Measurements from ENCODE around the gene ZNF491. TPM values are rescaled to one million over a fixed set of nuclear protein-coding genes. Genes with fewer than 3 reads are reported as not detected.

Gene ZNF491
- 2.8 and 5.7 TPM in 2 replicates for total RNA-seq (ENCODE audit: low replicate concordance)

GRCh38 chr19:11798391-11799330, at the start of gene ZNF491:
ZNF491 (plus strand) TSS chr19:11798523; CDS start chr19:11805954, 7,431 bp downstream.

GRCh38 chr19:11766597-11767591, 31.4 kb upstream of the ZNF491 start, which contains the start of gene ZNF441:
ZNF441 (plus strand) TSS chr19:11767000; CDS start chr19:11767194, 194 bp downstream.

GRCh38 chr19:11814029-11814699, 15.8 kb downstream of the ZNF491 start, which contains the start of gene ZNF440:
ZNF440 (plus strand) TSS chr19:11814273; CDS start chr19:11814448, 175 bp downstream.

GRCh38 chr19:11848594-11849469, 50.5 kb downstream of the ZNF491 start, which contains the start of gene ZNF439:
ZNF439 (plus strand) TSS chr19:11848726; CDS start chr19:11848868, 142 bp downstream.

Other genes starting within 250 kb of the ZNF491 start
- gene ELOF1, start 239.3 kb upstream of the ZNF491 start, total RNA-seq (ENCODE audit: low replicate concordance) = 19.7 and 35.6 TPM in 2 replicates
- 0.08 and 8.5 TPM in 2 replicates for gene ACP5, start 220.9 kb upstream of the ZNF491 start, total RNA-seq (ENCODE audit: low replicate concordance)
- gene ZNF627, start 201.0 kb upstream of the ZNF491 start, total RNA-seq (ENCODE audit: low replicate concordance) = 10.3 and 19.8 TPM in 2 replicates
- gene ZNF823, start 59.6 kb upstream of the ZNF491 start, total RNA-seq (ENCODE audit: low replicate concordance) = 5.0 and 5.1 TPM in 2 replicates
- gene ZNF441, start 31.5 kb upstream of the ZNF491 start, total RNA-seq (ENCODE audit: low replicate concordance) = 7.3 and 12.0 TPM in 2 replicates
- 7.4 and 9.2 TPM in 2 replicates for gene ZNF440, start 15.8 kb downstream of the ZNF491 start, total RNA-seq (ENCODE audit: low replicate concordance)
- 4.8 TPM in 2 replicates for gene ZNF439, start 50.2 kb downstream of the ZNF491 start, total RNA-seq (ENCODE audit: low replicate concordance)
- 1.8 and 10.1 TPM in 2 replicates for gene ZNF69, start 89.3 kb downstream of the ZNF491 start, total RNA-seq (ENCODE audit: low replicate concordance)
- 4.4 and 6.5 TPM in 2 replicates for gene ZNF700, start 126.6 kb downstream of the ZNF491 start, total RNA-seq (ENCODE audit: low replicate concordance)
- 1.2 and 2.3 TPM in 2 replicates for gene ZNF763, start 166.5 kb downstream of the ZNF491 start, total RNA-seq (ENCODE audit: low replicate concordance)
- 3.2 and 5.1 TPM in 2 replicates for gene ZNF433, start 237.2 kb downstream of the ZNF491 start, total RNA-seq (ENCODE audit: low replicate concordance)

Measured in smooth muscle cell of the coronary artery (primary cell).